ENCODE data around the gene MYLK.
A peak's percentile ranks its signal among the peaks of the same experiment; 100 is the strongest.
"Not testable (repeated sequence)": the region's sequence is repeated elsewhere in the genome, so short reads cannot be mapped to it uniquely, and the experiment has no call there.

MYLK gene

GRCh38 chr3:123622766-123623165 lies 261.4 kb downstream of the MYLK start:
- no peak for DNase-seq (ENCODE audit: low spot score)

- no peak for DNase-seq (ENCODE audit: low spot score)
Observed at GRCh38 chr3:123621850-123622189, 262.3 kb downstream of the MYLK start.

DNA sequence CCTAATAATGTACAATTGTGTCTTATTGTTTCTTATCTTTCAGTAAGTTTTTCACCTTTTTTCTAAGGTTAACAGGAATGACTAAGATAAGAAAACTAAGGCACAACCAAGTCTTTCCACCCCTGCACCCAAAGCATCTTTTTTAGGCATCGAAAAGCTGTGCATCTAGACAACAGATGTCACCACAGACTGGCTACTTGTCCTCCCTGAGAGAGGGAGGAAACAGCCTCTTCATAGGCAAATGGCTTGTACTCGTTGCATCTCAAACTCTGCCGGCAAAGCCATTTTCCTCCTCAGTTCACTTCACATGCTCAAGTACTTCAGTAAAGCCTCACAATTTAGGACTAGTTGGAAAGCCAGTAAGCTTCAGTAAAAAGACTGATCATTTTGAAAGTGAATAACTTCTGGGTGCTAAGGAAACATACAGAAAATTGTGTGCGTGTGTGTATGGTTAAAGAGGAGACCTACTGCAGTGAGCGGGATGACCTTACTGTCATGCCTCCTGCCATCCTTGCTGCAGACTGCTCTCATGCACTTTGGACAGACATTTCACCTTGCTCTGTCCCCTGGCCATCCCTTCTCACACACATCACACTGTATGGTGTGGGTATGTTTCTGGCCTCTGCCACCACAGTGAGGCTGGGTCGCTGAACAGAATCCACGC lies 262.8 kb downstream of the MYLK start:
- DNase-seq (ENCODE audit: low spot score): no peak

DNA sequence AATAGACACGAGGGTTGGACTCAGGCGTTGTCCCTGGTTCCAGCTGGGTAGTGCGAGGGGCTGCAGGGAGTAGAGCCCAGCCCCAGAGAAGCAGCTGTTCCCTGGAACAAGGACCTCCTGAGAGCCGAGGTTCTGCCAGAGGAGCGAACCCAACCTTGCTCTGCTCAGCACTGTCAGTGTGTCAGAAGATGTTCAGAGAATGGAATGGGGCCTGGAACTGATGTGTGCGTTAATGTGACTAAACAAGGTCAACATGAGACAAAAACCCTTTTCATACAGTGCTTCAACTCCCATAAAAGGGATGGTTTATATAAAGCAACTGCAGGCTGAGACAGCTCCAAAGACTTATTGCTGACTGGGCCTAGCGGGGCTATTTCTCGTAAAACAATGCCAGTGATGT lies 263.8 kb downstream of the MYLK start:
- no peak for DNase-seq (ENCODE audit: low spot score)

GRCh38 chr3:123618768-123619484 lies 265.2 kb downstream of the MYLK start:
- DNase-seq (ENCODE audit: low spot score): peak; percentile 32

DNA sequence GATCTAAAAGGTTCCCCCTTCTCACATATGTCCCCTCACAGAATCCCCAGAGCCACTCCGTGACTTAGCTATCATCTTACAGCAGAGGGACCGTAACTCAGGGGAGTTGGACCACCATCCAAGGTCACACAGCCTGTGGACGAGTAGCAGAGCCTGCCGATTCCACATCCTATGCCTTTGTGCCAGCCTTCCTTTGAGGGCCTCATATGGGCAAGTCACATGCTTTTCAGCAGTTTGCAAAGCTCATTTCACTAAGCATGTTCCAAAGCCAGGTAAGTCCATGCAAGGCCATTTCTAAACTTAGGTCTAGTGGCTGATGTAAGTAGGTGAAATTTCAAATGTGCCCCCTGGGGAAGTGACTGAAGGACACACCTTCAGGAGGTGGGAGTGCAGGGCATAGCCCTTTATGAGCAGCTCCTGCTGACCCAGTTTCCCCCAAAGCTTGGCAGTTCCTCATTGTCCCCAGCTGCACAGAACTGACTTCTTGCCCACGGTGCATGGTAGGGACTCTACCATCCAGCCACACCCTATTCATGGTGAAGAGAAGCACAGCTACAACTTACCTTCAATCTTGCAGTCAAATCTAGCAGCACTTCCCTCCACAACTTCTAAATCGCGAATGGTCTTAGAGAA lies 265.9 kb downstream of the MYLK start:
- peak; percentile 57 for DNase-seq (ENCODE audit: low spot score)

- no peak for DNase-seq (ENCODE audit: low spot score)
Observed at GRCh38 chr3:123616593-123616992, 267.5 kb downstream of the MYLK start.

DNA sequence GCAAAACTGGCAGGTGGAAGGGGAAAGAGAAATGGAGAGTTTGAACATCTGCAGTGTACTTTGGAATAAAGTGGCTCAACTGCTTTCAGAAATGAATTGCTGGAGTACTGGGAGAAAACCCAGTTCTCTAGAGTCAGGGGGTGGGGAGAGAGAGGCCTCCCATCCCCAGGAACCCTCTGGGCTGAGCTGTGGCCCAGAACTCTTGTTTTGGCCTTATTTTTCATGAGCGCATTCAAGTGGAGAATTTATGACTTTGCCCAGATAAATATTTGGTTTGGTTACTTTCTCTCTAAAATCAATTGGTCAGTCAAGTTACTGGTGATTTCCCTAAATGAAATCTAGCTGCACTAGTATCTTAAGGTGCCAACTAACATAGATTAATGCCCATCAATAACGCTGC lies 270.6 kb downstream of the MYLK start:
- DNase-seq (ENCODE audit: low spot score): no peak

- DNase-seq (ENCODE audit: low spot score): not testable (repeated sequence)
Observed at GRCh38 chr3:123611674-123612073, 272.5 kb downstream of the MYLK start.

DNA sequence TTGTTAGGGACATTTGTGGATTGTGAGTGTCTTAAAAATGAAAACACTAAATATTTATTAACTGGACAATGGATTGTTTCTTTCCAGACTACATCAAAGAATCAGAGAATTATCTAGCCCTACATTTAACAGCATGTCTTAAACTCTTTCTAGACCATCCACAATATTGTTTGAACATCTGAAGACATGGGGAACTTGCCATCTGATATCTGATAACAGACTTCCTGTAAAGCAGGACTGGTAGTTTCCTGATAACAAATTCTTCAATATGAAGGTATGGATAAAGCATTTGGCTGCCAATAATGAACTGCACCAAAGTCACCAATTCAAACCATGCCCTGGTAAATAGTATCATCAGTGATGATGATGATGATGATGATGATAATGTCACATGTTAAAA lies 273.1 kb downstream of the MYLK start:
- no peak for DNase-seq (ENCODE audit: low spot score)

GRCh38 chr3:123610331-123610730 lies 273.8 kb downstream of the MYLK start:
- no peak for DNase-seq (ENCODE audit: low spot score)

DNA sequence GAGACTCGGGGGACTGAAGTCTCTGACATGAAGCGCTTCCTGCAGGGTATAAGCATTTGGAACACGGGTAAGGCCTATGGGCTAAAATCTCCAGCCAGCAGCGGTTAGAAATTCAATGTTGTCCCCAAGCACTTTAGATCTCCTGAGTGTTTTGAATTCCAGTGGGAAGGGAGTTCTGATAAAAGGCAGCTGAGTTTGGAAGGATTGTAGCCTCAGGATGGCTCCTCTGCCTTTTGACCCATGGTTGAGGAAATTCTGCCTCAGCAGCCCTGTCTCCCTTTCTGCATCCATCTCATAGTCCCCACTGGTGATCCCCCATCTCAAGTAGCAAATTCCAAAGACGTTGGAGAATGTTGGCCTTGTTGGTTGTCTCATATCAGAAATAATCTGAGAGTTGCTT lies 275.1 kb downstream of the MYLK start:
- DNase-seq (ENCODE audit: low spot score): no peak

- no peak for DNase-seq (ENCODE audit: low spot score)
Observed at GRCh38 chr3:123608263-123608937, 275.7 kb downstream of the MYLK start.

DNA sequence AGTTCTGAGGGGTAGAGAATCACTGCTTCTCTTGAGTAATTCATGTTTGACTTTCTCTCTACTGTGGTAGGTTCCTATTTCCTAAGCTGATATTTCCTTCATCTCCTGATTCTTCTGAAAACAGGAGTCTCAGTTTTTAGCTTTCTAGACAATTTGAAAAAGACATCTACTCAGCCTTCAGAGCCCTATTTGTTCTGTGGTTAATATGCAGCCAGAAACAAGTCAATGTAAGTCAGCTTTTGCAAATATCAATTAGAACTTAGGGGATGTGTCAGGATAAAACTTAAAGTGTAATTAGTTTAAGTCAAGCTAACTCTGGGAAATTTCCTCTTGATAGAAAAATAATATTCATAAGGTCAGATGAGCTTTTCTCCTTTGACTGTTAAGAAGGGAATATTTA lies 277.6 kb downstream of the MYLK start:
- no peak for DNase-seq (ENCODE audit: low spot score)

DNA sequence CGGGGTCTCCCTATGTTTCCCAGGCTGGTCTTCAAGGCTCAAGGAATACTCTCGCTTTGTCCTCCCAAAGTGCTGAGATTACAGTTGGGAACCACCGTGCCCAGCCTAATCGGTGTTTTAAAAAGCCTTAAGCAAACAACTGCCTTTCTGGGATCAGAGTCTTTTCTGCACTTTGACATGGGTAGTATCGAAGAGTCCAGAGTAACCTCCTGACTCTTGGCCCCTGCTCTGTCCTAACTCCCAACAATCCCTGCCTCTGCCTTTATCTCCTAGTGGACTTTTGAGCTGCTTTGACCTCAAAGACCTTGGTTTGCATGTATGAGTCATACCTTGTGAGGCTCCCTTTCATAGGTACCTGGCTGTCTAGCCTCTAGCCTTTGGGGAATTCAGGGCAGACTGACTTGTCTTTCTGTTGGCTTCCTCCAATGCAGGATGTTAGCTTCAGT lies 278.3 kb downstream of the MYLK start:
- DNase-seq (ENCODE audit: low spot score): peak; percentile 62

GRCh38 chr3:123603153-123603552 lies 281.0 kb downstream of the MYLK start:
- DNase-seq (ENCODE audit: low spot score): not testable (repeated sequence)

DNA sequence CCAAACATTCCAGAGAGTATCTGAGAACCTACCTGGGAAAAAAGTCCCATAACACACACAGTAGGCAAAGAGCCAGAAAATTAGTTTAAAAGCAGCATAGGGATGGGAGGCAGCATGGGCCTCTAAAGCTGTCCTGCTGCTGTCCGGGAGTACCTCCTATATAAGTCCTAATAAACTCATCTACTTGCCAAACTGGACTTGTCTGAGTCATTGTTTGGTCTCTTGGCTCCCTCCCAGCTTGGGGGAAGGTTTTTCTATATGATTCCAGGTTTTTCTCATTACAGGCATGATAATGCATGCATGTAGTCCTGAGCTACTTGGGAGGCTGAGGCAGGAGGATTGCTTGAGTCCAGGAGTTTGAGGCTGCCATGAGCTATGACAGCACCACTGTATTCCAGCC lies 281.8 kb downstream of the MYLK start:
- DNase-seq (ENCODE audit: low spot score): peak; percentile 85

- DNase-seq (ENCODE audit: low spot score): peak; percentile 59
Observed at GRCh38 chr3:123600863-123601262, 283.3 kb downstream of the MYLK start.

DNA sequence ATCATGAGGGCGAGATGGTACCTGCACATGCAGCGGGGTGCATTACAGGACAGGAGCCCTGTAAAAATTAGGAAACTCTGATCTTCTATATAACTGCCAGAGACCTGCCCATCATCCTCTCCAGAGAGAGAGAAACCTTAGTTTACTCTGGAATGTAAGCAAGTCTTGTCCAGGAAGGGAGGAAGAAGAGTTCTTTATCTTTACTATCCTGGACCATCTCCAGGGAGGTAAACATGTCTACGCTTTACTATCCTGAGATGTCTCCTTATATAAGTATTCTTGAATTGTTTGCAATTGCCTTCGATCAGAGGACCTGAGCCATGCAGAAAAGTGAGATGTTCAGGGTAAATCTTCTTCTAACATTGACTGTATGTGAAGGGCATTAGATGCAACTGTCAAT lies 286.6 kb downstream of the MYLK start:
- no peak for DNase-seq (ENCODE audit: low spot score)

DNA sequence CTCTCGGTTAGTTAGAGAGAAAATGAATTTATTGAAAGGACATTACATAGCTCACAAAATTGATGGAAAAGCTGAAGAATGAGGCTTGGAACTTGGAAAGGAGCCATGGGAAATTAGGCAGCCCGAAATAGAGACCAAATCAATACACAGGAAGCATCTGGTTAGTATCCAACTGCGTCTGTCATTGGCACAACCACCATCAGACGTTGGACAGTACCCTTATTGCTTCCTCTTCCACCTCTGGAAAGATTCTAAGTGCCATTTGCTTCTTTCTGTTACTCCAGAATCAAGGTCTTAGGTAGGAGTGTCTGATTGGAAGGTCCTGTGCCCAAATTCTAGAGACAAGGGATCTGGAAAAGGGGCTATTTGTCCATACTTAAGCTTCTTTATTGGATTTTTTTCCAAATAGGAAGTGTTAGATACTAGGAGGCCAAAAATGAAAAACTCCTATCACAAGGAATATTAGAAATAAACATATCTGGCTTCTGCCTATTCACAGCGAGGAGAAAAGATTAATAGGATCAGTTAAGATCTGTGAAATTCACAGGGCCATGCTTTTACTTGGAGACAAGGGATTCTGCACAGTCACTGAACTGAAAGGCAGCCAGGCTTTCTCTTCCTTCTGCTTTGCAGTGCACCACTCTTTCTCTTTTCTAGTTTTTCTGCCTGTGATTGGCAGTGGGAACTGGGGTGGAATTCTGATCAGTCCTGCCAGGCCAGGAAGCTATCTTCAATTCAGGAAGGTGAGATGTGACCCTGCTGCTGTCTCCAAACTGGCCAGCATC lies 288.5 kb downstream of the MYLK start:
- no peak for DNase-seq (ENCODE audit: low spot score)

DNA sequence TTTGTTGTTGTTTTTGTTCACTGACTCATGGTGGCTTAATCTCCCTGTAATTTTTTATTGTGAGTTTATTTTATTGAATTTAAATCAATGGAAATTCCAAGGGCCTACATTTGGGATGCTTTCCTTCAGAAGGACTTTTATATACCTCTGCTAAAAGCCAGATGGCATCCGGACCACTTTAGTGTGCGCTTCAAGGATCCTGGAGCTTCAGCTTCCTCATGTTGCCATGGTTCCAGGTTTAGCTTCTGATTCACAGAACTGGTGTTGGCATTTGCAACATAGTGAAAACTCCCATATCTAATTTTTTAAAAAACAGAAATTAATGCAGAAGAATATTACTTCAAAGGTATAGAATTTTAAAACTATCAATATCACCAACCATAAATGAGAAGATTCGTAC lies 290.8 kb downstream of the MYLK start:
- no peak for DNase-seq (ENCODE audit: low spot score)
